ENCODE data around the gene PRDM4. TPM values are rescaled to one million over a fixed set of nuclear protein-coding genes. Genes with fewer than 3 reads are reported as not detected.

PRDM4 gene
- total RNA-seq, 1 experiment from 2014 or later = 32.9 TPM

GRCh38 chr12:107778383-107779025, 17.6 kb upstream of the PRDM4 start:
- no peak for DNase-seq (ENCODE audit: low read depth, low spot score)
- H3K79me2 ChIP-seq (ENCODE audit: insufficient read depth, low read length) = no peaks in the 10 kb centered on the region
- no peak overlapping the region for H3K4me3 ChIP-seq (replicated peaks in 1 of 2; ENCODE audit: low read depth in 1 of 2, low read length in 2 of 2)
- no TSS peak for BruUV-seq (replicated peaks)
- ATAC-seq = no peak
- no peaks in the 10 kb centered on the region for H3K9me3 ChIP-seq (ENCODE audit: control insufficient read depth in 1 of 2, insufficient read depth in 1 of 2, low read depth in 1 of 2, low read length in 2 of 2)
- intact Hi-C loops (cut with micrococcal nuclease) = no loop called here
- no peak overlapping the region for H2AFZ ChIP-seq (ENCODE audit: low read depth, low read length, poor library complexity, severe bottlenecking)
- CTCF ChIA-PET = no interaction called here
- no peaks in the 10 kb centered on the region for H3K4me1 ChIP-seq (ENCODE audit: control insufficient read depth in 1 of 2, insufficient read depth in 2 of 2, low read length in 2 of 2)
- TF ChIP-seq SP1 (IDR thresholded peaks at IDR 0.05; ENCODE audit: low read depth) = no peak
- no peak for TF ChIP-seq CTCF (IDR thresholded peaks at IDR 0.05 in 2 of 3, conservative IDR thresholded peaks at IDR 0.05 in 1 of 3; ENCODE audit: borderline replicate concordance in 1 of 3, insufficient read depth in 1 of 3, low read depth in 2 of 3, low read length in 2 of 3)
- TF ChIP-seq EZH2phosphoT487 (IDR thresholded peaks at IDR 0.05; ENCODE audit: borderline replicate concordance) = no peak
- TF ChIP-seq EZH2 (IDR thresholded peaks at IDR 0.05) = no peak
- TF ChIP-seq RAD21 (IDR thresholded peaks at IDR 0.05; ENCODE audit: low read depth) = no peak
- no peak for TF ChIP-seq POLR2AphosphoS5 (IDR thresholded peaks at IDR 0.05; ENCODE audit: low read depth, low read length)
- H3K27me3 ChIP-seq (ENCODE audit: insufficient read depth, low read length) = peaks cover 26% of the 10 kb centered on the region; the same call in 1 of the 2 replicates
- no peak overlapping the region for H3K9ac ChIP-seq (ENCODE audit: low read length)
- H3K4me2 ChIP-seq (ENCODE audit: low read length) = no peak overlapping the region
- H3K36me3 ChIP-seq (ENCODE audit: control insufficient read depth in 1 of 2, insufficient read depth in 2 of 2, low read length in 2 of 2) = no peaks in the 10 kb centered on the region
- no peak overlapping the region for H3K27ac ChIP-seq (ENCODE audit: low read depth, low read length)
- H4K20me1 ChIP-seq (ENCODE audit: insufficient read depth) = no peaks in the 10 kb centered on the region
- RAD21 ChIA-PET (ENCODE audit: low non-redundant PET in 1 of 2, low total read pairs in 2 of 2, uncharacterized antibody in 2 of 2, unreplicated experiment in 2 of 2) = no interaction called here
- no peaks in the 10 kb centered on the region for H3K9me2 ChIP-seq (ENCODE audit: insufficient read depth)
- POLR2A ChIA-PET = no interaction called here

- no TSS peak for BruUV-seq (replicated peaks)
- H3K4me2 ChIP-seq (ENCODE audit: low read length) = no peak overlapping the region
- CTCF ChIA-PET = no interaction called here
- no peaks in the 10 kb centered on the region for H3K9me2 ChIP-seq (ENCODE audit: insufficient read depth)
- H3K9me3 ChIP-seq (ENCODE audit: control insufficient read depth in 1 of 2, insufficient read depth in 1 of 2, low read depth in 1 of 2, low read length in 2 of 2) = no peaks in the 10 kb centered on the region
- RAD21 ChIA-PET (ENCODE audit: low non-redundant PET in 1 of 2, low total read pairs in 2 of 2, uncharacterized antibody in 2 of 2, unreplicated experiment in 2 of 2) = no interaction called here
- intact Hi-C loops (cut with micrococcal nuclease) = no loop called here
- H3K36me3 ChIP-seq (ENCODE audit: control insufficient read depth in 1 of 2, insufficient read depth in 2 of 2, low read length in 2 of 2) = no peaks in the 10 kb centered on the region
- H3K4me1 ChIP-seq (ENCODE audit: control insufficient read depth in 1 of 2, insufficient read depth in 2 of 2, low read length in 2 of 2) = no peaks in the 10 kb centered on the region
- POLR2A ChIA-PET = no interaction called here
- H3K4me3 ChIP-seq (replicated peaks in 1 of 2; ENCODE audit: low read depth in 1 of 2, low read length in 2 of 2) = no peak overlapping the region
- no peak overlapping the region for H2AFZ ChIP-seq (ENCODE audit: low read depth, low read length, poor library complexity, severe bottlenecking)
- no peak overlapping the region for H3K27ac ChIP-seq (ENCODE audit: low read depth, low read length)
- ATAC-seq = no peak
- no peaks in the 10 kb centered on the region for H3K79me2 ChIP-seq (ENCODE audit: insufficient read depth, low read length)
- DNase-seq (ENCODE audit: low read depth, low spot score) = no peak
- peaks cover 31% of the 10 kb centered on the region for H3K27me3 ChIP-seq (ENCODE audit: insufficient read depth, low read length)
- H4K20me1 ChIP-seq (ENCODE audit: insufficient read depth) = no peaks in the 10 kb centered on the region
- H3K9ac ChIP-seq (ENCODE audit: low read length) = no peak overlapping the region
- TF ChIP-seq CTCF (IDR thresholded peaks at IDR 0.05 in 2 of 3, conservative IDR thresholded peaks at IDR 0.05 in 1 of 3; ENCODE audit: borderline replicate concordance in 1 of 3, insufficient read depth in 1 of 3, low read depth in 2 of 3, low read length in 2 of 3) (no peak), RAD21 (IDR thresholded peaks at IDR 0.05; ENCODE audit: low read depth) (no peak), JUND (IDR thresholded peaks at IDR 0.05) (no peak), ELF1 (IDR thresholded peaks at IDR 0.05; ENCODE audit: borderline replicate concordance, low read depth) (no peak), ZFX (IDR thresholded peaks at IDR 0.05) (no peak), CEBPB (IDR thresholded peaks at IDR 0.05; ENCODE audit: low read depth) (no peak), ZBTB33 (IDR thresholded peaks at IDR 0.05; ENCODE audit: extremely low read depth, insufficient replicate concordance, low read length) (no peak)
Observed at GRCh38 chr12:107776171-107776570, 15.2 kb upstream of the PRDM4 start.
